DMS79 (cell line): ENCODE measurements around the gene PCDHGA3.
"Not testable (repeated sequence)": the region's sequence is repeated elsewhere in the genome, so short reads cannot be mapped to it uniquely, and the experiment has no call there.

Experiments
- DNase-seq: peaks from one replicate; lab custom pipeline; 2025; lab: John Stamatoyannopoulos, UW

PCDHGA3 gene

DNA sequence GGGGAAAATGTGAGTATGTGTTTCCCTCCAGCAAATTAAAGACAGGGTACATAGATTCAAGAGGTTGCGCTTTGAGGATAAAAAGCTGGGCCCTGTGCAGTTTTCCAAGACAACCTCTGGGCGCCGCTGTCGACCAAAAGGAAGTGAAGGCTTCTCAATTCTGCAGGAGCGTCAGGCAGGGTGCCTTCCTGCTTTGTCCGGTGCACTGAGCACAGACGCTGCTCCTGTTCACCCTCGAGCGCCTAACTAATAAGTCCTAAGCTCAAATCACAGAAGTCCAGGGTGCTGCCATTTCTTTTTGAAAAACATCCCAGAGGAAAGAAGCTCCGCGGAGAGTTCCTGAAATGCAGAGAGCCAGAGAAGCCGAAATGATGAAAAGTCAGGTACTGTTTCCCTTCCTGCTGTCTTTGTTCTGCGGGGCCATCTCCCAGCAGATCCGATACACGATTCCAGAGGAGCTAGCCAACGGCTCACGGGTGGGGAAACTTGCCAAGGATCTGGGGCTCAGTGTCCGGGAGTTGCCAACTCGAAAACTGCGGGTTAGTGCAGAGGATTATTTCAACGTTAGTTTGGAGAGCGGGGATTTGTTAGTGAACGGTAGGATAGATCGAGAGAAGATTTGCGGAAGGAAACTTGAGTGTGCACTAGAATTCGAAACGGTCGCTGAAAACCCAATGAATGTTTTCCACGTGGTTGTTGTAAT, 6.4 kb downstream of the PCDHGA3 start, which contains the start of gene PCDHGB1:
PCDHGB1 (plus strand) TSS at position 183 of the 703 bp plus-strand sequence; CDS start at position 345, 162 bp downstream.
- no peak for DNase-seq

DNA sequence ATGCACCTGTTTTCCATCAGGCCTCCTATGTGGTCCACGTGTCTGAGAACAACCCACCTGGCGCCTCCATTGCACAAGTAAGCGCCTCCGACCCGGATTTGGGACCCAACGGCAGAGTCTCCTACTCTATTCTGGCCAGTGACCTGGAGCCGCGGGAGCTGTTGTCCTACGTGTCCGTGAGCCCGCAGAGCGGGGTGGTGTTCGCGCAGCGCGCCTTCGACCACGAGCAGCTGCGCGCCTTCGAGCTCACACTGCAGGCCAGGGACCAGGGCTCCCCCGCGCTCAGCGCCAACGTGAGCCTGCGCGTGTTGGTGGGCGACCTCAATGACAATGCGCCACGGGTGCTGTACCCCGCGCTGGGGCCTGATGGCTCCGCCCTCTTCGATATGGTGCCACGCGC, 8.0 kb downstream of the PCDHGA3 start:
- DNase-seq, result no peak

DNA sequence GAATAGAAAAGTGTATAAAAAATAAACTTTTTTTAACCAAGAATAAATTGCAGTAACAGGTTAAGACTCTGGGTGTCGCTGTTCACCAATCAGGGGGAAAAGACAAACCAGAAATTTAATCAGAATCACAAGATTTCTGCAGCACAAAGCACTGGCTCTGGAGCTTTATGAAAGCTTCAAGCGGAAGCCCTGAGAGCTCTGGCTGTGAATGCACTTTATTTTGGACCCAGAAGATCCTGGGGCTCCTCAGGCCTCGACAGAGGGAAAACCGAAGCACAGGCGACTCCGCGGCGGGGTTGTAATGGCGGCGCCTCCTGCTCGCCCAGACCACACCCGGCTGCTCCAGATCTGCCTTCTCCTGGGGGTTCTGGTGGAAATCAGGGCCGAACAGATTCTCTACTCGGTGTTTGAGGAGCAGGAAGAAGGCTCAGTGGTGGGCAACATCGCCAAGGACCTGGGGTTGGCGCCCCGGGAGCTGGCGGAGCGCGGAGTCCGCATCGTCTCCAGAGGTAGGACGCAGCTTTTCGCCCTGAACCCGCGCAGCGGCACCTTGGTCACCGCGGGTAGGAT, 11.4 kb downstream of the PCDHGA3 start, which contains the start of gene PCDHGA4:
PCDHGA4 (plus strand) TSS at position 122 of the 570 bp plus-strand sequence; CDS start at position 209, 87 bp downstream.
- DNase-seq, result no peak

- no peak for DNase-seq
These were observed 12.0 kb downstream of the PCDHGA3 start for GRCh38 chr5:141355641-141356040.

DNA sequence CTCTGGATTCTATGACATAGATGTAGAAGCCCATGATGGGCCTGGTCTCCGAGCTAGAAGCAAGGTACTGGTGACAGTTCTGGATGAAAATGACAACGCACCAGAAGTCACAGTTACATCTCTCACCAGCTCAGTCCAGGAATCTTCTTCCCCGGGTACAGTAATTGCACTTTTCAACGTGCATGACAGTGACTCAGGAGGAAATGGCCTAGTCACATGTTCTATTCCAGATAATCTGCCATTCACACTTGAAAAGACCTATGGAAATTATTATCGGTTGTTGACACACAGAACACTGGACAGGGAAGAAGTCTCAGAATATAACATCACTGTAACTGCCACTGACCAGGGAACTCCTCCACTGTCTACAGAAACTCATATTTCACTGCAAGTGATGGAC, 12.5 kb downstream of the PCDHGA3 start:
- DNase-seq, result no peak

DNA sequence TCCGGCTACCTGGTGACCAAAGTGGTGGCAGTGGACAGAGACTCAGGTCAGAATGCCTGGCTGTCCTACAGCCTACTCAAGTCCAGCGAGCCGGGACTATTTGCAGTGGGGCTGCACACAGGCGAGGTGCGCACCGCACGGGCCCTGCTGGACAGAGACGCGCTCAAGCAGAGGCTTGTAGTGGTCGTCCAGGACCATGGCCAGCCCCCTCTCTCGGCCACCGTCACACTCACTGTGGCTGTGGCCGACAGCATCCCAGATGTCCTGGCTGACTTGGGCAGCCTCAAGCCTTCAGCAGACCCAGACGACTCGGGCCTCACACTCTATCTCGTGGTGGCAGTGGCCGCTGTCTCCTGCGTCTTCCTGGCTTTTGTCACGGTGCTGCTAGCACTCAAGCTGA, 13.3 kb downstream of the PCDHGA3 start:
- DNase-seq, result no peak

DNA sequence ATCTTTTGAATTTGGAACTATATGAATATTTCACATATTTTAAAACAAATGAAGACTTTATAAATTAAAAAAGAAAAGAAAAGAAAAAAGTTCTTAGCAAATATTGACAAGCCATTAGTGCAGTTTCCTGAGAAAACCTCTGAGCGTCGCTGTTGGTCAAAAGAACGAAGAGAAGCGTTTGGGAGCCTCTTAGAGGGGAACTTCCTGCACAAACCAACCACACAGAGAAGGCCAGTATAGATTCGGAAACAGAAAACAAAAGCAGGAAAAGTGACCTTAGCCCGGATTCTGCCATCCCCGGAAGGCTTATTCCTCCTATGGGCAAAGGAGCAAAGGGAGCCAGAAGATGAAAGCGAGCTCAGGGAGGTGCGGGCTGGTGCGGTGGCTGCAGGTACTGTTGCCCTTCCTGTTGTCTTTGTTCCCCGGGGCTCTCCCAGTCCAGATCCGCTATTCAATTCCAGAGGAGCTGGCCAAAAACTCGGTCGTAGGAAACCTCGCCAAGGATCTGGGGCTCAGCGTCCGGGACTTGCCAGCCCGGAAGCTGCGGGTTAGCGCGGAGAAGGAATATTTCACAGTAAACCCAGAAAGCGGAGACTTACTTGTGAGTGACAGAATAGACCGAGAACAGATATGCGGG, 16.3 kb downstream of the PCDHGA3 start, which contains the start of gene PCDHGB2:
PCDHGB2 (plus strand) TSS at position 205 of the 637 bp plus-strand sequence; CDS start at position 347, 142 bp downstream.
- no peak for DNase-seq

- DNase-seq, result no peak
These were observed 17.1 kb downstream of the PCDHGA3 start for GRCh38 chr5:141360685-141361084.

DNA sequence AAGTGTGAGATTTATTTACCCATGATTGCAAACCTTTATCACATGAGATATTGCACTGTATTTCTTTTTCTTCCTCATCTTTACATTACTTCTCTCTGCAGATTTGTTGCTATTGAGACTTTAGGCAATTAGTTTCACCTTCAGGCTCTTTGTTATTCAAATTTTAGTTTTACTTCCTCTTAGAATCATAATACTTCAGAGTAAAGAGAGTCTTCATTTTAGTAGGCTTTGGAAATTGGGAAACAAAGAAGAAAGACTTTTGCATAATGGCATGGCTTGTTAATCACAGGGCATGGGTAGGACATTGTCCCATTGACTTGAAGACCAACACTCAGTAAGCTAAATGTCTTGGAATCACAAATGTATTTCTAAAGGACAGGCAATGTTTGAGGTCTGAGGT, 19.1 kb downstream of the PCDHGA3 start:
- DNase-seq, result no peak

- no peak for DNase-seq
These were observed 20.5 kb downstream of the PCDHGA3 start, which contains the start of gene PCDHGA5 for GRCh38 chr5:141363952-141364660. Gene PCDHGA5 (plus strand): TSS chr5:141364162. CDS start chr5:141364331, 169 bp downstream.

GRCh38 chr5:141366016-141366896, 22.6 kb downstream of the PCDHGA3 start:
- no peak for DNase-seq

DNA sequence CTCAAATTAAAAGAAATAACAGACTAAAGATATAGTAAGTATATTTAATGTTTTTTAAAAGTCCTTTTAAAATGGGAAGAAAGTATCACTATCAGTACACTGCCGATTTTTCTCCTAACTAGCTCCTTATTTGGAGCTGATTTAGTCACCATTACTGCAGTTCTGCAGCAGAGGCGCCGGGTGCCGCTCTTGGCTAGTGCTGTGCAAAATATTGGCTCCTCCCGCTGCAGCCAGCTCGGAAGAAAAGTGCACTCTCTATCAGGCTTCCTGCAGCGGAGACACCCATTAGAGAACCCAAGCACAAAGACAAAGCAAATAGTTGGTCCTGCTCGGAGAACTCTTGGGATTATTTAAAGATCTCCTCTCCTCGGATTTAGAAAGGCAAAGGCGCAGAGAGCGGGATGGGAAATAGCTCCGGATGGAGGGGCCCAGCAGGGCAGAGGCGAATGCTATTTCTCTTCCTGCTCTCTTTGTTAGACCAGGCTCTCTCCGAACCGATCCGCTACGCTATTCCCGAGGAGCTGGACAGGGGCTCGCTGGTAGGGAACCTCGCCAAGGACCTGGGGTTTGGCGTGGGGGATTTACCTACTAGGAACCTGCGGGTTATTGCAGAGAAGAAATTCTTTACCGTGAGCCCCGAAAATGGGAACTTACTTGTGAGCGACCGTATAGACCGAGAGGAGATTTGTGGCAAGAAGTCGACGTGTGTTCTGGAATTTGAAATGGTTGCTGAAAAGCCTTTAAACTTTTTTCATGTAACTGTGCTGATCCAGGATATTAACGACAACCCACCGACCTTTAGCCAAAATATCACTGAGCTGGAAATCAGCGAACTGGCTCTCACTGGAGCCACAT, 26.6 kb downstream of the PCDHGA3 start, which contains the start of gene PCDHGB3:
PCDHGB3 (plus strand) TSS at position 249 of the 855 bp plus-strand sequence; CDS start at position 402, 153 bp downstream.
- DNase-seq, result no peak

- no peak for DNase-seq
These were observed 28.2 kb downstream of the PCDHGA3 start for GRCh38 chr5:141371572-141372475.

GRCh38 chr5:141373673-141374317, 30.2 kb downstream of the PCDHGA3 start, which contains the start of gene PCDHGA6:
Gene PCDHGA6 (plus strand): TSS chr5:141373891. CDS start chr5:141374084, 193 bp downstream.
- no peak for DNase-seq

DNA sequence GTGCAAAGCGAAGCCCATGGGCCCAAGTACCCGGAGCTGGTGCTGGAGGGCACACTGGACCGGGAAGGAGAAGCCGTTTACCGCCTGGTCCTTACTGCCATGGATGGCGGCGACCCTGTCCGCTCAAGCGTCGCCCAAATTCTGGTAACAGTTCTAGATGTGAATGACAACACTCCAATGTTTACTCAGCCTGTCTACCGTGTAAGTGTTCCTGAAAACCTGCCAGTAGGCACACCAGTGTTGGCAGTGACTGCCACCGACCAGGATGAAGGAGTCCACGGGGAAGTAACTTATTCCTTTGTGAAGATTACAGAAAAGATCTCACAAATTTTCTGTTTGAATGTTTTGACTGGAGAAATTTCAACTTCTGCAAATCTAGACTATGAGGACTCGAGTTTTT, 31.0 kb downstream of the PCDHGA3 start:
- DNase-seq, result no peak

DNA sequence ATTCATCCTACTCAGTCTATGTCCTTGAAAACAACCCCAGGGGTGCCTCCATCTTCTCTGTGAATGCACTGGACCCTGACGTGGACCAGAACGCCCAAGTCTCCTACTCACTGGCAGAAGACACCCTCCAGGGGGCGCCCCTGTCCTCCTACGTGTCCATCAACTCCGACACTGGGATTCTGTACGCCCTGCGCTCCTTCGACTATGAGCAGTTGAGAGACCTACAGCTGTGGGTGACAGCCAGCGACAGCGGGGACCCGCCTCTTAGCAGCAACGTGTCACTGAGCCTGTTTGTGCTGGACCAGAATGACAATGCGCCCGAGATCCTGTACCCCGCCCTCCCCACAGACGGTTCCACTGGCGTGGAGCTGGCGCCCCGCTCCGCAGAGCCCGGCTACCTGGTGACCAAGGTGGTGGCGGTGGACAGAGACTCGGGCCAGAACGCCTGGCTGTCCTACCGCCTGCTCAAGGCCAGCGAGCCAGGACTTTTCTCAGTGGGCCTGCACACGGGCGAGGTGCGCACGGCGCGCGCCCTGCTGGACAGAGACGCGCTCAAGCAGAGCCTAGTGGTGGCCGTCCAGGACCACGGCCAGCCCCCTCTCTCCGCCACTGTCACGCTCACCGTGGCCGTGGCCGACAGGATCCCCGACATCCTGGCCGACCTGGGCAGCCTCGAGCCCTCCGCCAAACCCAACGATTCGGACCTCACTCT, 32.0 kb downstream of the PCDHGA3 start:
- DNase-seq, result not testable (repeated sequence)

GRCh38 chr5:141382469-141383294, 39.1 kb downstream of the PCDHGA3 start, which contains the start of gene PCDHGA7:
Gene PCDHGA7 (plus strand): TSS chr5:141382742. CDS start chr5:141382900, 158 bp downstream.
- no peak for DNase-seq
